H7 (cell line): Measurements from ENCODE around the gene ZNF148. TPM values are rescaled to one million over a fixed set of nuclear protein-coding genes. Genes with fewer than 3 reads are reported as not detected.

Experiments used
- DNase-seq: peaks from one replicate; pipeline ENCODE4 v3.0.0; 2012
- H3K27me3 ChIP-seq: 2 replicates; pipeline ENCODE4 v1.6.0; 2011; ENCODE audit warnings: mild to moderate bottlenecking, low read length; ENCODE audit not compliant: control insufficient read depth, insufficient read depth
- H3K36me3 ChIP-seq: replicated peaks from 2 replicates; pipeline ENCODE4 v1.5.1; 2011; ENCODE audit warnings: low read length; ENCODE audit not compliant: control insufficient read depth, insufficient read depth
- H3K4me3 ChIP-seq: 2 replicates; pipeline ENCODE4 v1.5.1; 2011; ENCODE audit warnings: low read depth, mild to moderate bottlenecking, control low read depth, low read length, moderate library complexity; ENCODE audit not compliant: insufficient read depth
- total RNA-seq: library from RNA; depleted of rRNA; stranded (reverse); fragments of >200 nt; shearing (Covaris generic); gene quantifications from 2 replicates; pipeline ENCODE4 v1.2.3, GENCODE V29; 2014

ZNF148 gene
- total RNA-seq, 1 experiment from 2014 or later, result 9.7 TPM

- Histone ChIP-seq H3K4me3 (no peak overlapping the region), H3K36me3 (no peaks in the 10 kb centered on the region), H3K27me3 (no peaks in the 10 kb centered on the region)
- DNase-seq, result no peak
Observed at GRCh38 chr3:125302932-125303331, 72.2 kb downstream of the ZNF148 start.

DNA sequence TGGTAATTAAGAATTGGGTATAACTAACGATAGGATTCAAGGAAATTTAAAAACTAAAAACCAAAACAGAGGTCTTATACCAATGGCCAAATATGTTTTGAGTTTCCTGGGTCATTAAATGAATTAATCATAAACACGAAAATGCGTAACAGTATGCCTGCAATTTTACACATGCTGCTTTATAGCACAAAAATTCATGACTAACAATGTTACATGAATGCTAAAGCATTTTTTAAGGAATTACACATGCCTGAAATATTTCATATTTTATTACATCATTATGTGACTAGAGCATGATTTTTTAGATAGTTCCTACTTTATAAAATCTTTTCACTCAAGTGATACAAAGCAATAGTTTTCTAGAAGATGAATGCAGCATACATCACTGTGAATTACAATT lies 74.7 kb downstream of the ZNF148 start:
- no peak overlapping the region for H3K4me3 ChIP-seq

GRCh38 chr3:125294411-125294810 lies 80.7 kb downstream of the ZNF148 start:
- Histone ChIP-seq H3K4me3 (no peak overlapping the region), H3K36me3 (no peaks in the 10 kb centered on the region)
- no peak for DNase-seq

More for the DNA sequence above, 74.7 kb downstream of the ZNF148 start:
- DNase-seq, result no peak
- Histone ChIP-seq H3K27me3 (no peaks in the 10 kb centered on the region), H3K36me3 (no peaks in the 10 kb centered on the region)

DNA sequence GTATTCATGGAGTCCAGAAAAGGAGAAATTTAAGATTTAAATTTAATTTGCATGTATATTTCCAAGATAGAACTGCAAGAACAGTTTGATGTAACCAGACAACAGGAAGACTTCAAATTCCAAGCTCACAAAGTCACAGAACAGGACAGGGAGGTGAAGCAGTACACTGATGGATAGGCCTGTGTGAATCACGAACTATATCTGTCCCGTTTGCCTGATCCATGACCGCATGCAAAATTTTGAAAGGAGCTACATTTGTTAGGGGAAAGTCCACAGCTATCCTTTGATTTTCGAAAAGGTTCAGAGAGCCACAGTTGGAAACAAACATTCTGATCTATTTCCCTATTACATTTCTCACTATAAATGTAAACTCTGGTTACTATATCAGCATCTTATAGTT lies 83.1 kb downstream of the ZNF148 start:
- Histone ChIP-seq H3K36me3 (no peaks in the 10 kb centered on the region), H3K4me3 (no peak overlapping the region)
- DNase-seq, result no peak

More at GRCh38 chr3:125294411-125294810, 80.7 kb downstream of the ZNF148 start:
- no peaks in the 10 kb centered on the region for H3K27me3 ChIP-seq

DNA sequence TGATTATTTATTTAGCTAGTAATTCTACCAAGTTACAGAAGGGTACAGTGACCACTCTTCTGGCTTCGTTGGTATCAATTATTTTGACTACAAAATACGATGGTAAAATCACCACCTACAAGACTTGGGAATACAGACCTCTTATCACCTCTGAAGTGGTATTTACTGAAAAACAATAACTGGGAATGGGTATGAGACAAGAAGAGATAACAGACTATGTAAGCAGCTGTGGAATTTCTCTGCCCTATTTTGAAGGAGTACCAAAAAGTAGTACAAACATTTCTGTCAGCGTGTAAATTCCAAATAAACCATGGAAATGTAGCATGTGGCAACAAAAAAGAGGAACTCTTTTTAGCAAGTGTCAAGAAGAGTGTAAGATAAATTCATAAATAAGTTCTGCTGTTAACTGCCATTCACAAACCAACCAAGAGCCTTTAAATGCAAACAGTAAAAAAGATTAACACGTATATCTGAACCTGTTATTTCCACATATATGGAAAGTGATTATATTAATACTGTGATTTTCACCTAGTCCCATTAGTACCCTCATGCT lies 85.6 kb downstream of the ZNF148 start:
- no peak for DNase-seq
- no peak overlapping the region for H3K4me3 ChIP-seq
- no peaks in the 10 kb centered on the region for H3K36me3 ChIP-seq
- H3K27me3 ChIP-seq, result no peaks in the 10 kb centered on the region

More for the DNA sequence above, 83.1 kb downstream of the ZNF148 start:
- H3K27me3 ChIP-seq, result no peaks in the 10 kb centered on the region

DNA sequence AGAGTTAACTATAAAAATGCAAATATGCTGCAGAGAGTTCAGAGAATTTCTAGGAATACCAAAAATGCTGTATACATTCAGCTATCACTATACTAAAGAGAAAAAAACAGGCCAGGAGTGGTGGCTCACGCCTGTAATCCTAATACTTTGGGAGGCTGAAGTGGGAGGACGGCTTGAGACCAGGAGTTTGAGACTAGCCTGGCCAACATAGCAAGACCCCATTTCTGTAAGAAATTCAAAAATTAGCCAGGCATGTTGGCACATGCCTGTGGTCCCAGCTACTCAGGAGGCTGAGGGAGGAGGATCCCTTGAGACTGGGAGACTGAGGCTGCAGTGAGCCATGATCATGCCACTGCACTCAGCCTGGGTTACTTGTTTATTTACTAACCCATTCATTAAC lies 87.9 kb downstream of the ZNF148 start:
- Histone ChIP-seq H3K4me3 (no peak overlapping the region), H3K36me3 (no peaks in the 10 kb centered on the region), H3K27me3 (no peaks in the 10 kb centered on the region)
- no peak for DNase-seq

DNA sequence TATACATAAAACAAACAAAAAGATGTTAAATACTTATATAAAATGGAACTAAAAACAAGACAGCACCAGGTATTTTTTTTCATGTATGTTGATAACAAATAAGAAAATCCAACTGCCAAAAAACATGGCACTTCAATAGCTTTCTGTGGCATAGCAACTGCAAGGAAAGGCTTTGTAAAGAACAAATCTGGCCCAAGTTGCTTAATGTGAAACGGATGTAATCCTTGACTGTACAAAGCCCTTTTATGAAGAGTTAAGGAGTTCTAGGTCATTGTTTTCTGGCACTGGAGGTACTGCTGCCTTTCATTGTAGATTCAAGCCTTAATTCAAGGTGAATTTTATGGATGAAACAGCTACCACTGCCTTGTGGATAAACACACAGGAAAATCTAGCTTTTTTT lies 93.7 kb downstream of the ZNF148 start:
- Histone ChIP-seq H3K4me3 (no peak overlapping the region), H3K36me3 (no peaks in the 10 kb centered on the region), H3K27me3 (no peaks in the 10 kb centered on the region)
- no peak for DNase-seq

DNA sequence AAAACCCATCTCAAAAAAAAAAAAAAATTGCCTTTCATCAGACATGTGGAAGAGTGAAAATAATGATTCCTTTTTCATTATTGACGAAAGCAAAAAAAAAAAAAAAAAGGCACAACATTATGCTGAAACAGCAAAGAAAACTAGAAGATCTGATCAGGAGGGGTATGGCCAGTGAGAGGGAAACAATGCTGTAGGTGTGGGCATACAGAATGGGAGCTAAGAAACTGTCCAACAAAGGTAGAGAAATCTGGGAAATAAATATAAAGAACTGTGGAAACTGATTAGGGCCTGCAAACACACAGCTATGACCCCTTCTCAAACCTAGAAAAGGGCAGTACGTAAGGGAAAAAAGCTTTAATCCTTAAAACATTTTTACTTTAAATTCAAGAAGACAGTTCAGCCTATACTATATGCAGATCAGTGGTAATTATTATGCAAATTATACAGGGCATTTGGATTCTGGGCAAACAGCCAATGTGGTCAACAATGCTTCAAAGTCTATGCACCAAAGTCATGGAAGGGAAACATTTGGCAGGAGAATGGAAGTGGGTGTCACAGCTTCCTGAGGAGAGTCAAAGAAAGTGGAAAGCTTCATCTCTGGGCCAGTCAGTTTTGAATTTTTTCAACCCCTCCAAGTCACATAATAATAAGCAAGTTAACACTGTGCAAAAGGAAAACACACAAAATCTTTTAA lies 94.3 kb downstream of the ZNF148 start:
- no peaks in the 10 kb centered on the region for H3K36me3 ChIP-seq
- no peaks in the 10 kb centered on the region for H3K27me3 ChIP-seq
- DNase-seq, result no peak
- no peak overlapping the region for H3K4me3 ChIP-seq

GRCh38 chr3:125278155-125278554 lies 97.0 kb downstream of the ZNF148 start:
- Histone ChIP-seq H3K4me3 (no peak overlapping the region), H3K36me3 (no peaks in the 10 kb centered on the region), H3K27me3 (no peaks in the 10 kb centered on the region)
- DNase-seq, result no peak

DNA sequence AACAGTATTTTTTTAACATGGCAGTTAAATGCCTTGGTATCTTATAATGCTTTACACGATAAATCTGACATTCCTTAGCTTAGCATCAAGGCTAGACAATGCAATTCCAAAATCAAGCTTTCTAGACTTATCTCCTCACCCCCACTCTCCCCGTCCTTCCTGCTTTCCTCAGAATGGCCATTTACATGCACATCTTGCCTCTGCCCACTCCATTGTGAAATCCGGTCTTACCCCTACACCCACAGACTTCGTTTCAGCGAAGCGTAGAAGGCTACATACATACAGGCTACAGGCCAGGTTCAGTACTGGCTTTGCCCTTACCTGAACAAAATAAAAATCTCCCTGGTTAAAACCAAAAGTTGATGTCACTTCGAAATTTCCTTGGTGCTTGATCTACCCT lies 104.0 kb downstream of the ZNF148 start:
- Histone ChIP-seq H3K4me3 (no peak overlapping the region), H3K36me3 (no peaks in the 10 kb centered on the region; the same call in 1 of the 2 replicates), H3K27me3 (no peaks in the 10 kb centered on the region)
- peak; percentile 7 for DNase-seq

DNA sequence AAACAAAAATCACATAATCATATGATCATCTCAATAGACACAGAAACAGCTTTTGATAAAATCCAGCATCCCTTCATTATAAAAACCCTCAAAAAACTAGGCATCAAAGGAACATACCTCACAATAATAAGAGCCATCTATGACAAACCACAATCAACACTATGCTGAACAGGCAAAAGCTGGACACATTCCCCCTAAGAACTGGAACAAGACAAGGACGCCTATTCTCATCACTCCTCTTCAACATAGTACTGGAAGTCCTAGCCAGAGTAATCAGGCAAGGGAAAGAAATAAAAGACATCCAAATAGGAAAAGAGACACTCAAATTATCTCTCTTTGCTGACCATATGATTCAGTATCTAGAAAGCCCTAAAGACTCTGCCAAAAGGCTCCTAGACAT lies 107.7 kb downstream of the ZNF148 start:
- DNase-seq, result no peak
- no peaks in the 10 kb centered on the region for H3K27me3 ChIP-seq
- no peak overlapping the region for H3K4me3 ChIP-seq
- no peaks in the 10 kb centered on the region; the same call in 1 of the 2 replicates for H3K36me3 ChIP-seq

GRCh38 chr3:125266971-125267370 lies 108.2 kb downstream of the ZNF148 start:
- Histone ChIP-seq H3K4me3 (no peak overlapping the region), H3K27me3 (no peaks in the 10 kb centered on the region)
- no peak for DNase-seq

GRCh38 chr3:125262161-125262560 lies 113.0 kb downstream of the ZNF148 start:
- Histone ChIP-seq H3K4me3 (no peak overlapping the region), H3K27me3 (no peaks in the 10 kb centered on the region), H3K36me3 (no peaks in the 10 kb centered on the region)
- no peak for DNase-seq

More at GRCh38 chr3:125266971-125267370, 108.2 kb downstream of the ZNF148 start:
- no peaks in the 10 kb centered on the region for H3K36me3 ChIP-seq

DNA sequence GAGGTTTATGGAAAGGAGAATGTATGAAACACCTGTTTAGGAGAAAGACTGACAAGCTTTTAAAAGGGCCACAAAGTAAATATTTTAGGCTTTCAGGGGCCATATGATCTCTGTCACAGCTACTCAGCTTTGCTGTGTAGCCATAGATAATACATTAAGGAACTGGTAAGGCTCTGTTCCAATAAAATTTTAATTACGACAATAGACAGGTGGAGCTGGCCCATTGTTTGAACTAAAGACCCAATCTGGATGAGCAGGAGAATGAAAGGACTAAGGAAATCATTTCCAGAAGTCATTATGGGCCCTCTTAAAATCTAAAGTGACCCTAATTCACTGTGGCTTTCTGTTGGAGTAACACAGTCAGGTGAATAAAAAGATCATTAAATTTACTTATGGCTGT lies 114.1 kb downstream of the ZNF148 start:
- H3K36me3 ChIP-seq, result no peaks in the 10 kb centered on the region
- DNase-seq, result no peak
- H3K4me3 ChIP-seq, result no peak overlapping the region
- H3K27me3 ChIP-seq, result no peaks in the 10 kb centered on the region

DNA sequence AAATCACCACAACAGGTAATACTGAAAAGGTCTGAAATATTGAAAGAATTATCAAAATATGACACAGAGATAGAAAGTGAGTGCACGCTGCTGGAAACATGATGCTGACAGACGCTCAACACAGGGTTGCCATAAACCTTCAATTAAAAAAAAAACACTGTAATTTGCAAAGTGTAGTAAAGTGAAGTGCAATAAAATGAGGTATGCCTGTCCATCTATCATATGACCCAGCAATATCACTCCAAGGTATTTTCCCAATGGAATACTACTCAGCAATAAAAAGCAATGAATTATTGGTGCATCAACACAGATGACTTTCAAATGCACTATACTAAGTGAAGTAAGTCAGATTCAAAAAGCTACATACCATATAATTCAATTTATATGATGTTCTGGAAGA lies 115.0 kb downstream of the ZNF148 start:
- no peak for DNase-seq
- Histone ChIP-seq H3K36me3 (no peaks in the 10 kb centered on the region), H3K27me3 (no peaks in the 10 kb centered on the region), H3K4me3 (no peak overlapping the region)
